IMR-90 (cell line): Measurements from ENCODE around the gene EML1.

Experiments used
- BHLHE40 ChIP-seq: fragments of 150-350 bp; IDR thresholded peaks from 2 replicates; pipeline ENCODE4 v1.6.1; 2016; ENCODE audit warnings: mild to moderate bottlenecking, low read depth, low read length
- CEBPB ChIP-seq: IDR thresholded peaks from 2 replicates; pipeline ENCODE4 v1.6.1; 2012; ENCODE audit warnings: low read depth, low read length, improper control_type of control experiment
- CHD1 ChIP-seq: IDR thresholded peaks from 2 replicates; pipeline ENCODE4 v1.6.1; 2012; ENCODE audit warnings: low read depth, low read length, improper control_type of control experiment
- FOS ChIP-seq: fragments of 150-350 bp; IDR thresholded peaks from 2 replicates; pipeline ENCODE4 v1.6.1; 2016; ENCODE audit warnings: low read depth, low read length
- POLR2A ChIP-seq: IDR thresholded peaks from 2 replicates; pipeline ENCODE4 v1.6.1; 2012; ENCODE audit warnings: mild to moderate bottlenecking, low read depth, low read length
- RAD21 ChIP-seq: IDR thresholded peaks from 2 replicates; pipeline ENCODE4 v1.6.1; 2012; ENCODE audit warnings: low read length, improper control_type of control experiment
- RCOR1 ChIP-seq: IDR thresholded peaks from 2 replicates; pipeline ENCODE4 v1.6.1; 2012; ENCODE audit warnings: mild to moderate bottlenecking, low read length, improper control_type of control experiment; ENCODE audit not compliant: insufficient replicate concordance
- TF ChIP-seq, protein P1 (sequence below): conservative IDR thresholded peaks from 2 replicates; pipeline ENCODE4 v1.5.1; 2012; ENCODE audit warnings: mild to moderate bottlenecking, low read depth, low read length, improper control_type of control experiment
- TF ChIP-seq, protein P2 (sequence below): fragments of 150-350 bp; IDR thresholded peaks from 2 replicates; pipeline ENCODE4 v1.6.1; 2017; ENCODE audit warnings: mild to moderate bottlenecking, antibody characterized with exemption, low read length, low read depth
- TF ChIP-seq, protein P3 (sequence below): fragments of 150-350 bp; IDR thresholded peaks from 2 replicates; pipeline ENCODE4 v1.6.1; 2016; ENCODE audit warnings: low read depth, mild to moderate bottlenecking, low read length, moderate library complexity, borderline replicate concordance

DNA sequence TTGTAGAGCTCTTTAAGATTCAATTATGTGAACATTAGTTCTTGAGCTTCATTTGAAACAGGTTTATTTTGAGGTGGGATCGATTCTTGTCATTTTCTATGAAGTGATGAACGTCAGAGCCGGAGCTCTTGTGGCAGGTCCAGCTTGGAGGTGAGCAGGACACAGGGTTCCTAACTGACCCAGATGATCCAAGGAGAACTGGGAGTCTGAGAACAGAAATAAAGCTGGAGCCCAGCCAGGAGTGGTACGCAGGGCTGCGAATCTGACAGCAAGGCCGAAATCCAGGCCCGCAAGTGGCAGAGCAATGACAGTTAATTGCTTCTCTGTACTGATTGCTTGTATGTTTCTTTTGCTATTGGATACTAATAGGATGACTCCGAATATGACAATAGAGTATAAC is 46.5 kb downstream of the EML1 start:
- TF ChIP-seq FOS (no peak), POLR2A (no peak), RAD21 (no peak), RCOR1 (no peak), CEBPB (no peak), CHD1 (no peak), BHLHE40 (no peak)
- TF ChIP-seq, protein P1, sequence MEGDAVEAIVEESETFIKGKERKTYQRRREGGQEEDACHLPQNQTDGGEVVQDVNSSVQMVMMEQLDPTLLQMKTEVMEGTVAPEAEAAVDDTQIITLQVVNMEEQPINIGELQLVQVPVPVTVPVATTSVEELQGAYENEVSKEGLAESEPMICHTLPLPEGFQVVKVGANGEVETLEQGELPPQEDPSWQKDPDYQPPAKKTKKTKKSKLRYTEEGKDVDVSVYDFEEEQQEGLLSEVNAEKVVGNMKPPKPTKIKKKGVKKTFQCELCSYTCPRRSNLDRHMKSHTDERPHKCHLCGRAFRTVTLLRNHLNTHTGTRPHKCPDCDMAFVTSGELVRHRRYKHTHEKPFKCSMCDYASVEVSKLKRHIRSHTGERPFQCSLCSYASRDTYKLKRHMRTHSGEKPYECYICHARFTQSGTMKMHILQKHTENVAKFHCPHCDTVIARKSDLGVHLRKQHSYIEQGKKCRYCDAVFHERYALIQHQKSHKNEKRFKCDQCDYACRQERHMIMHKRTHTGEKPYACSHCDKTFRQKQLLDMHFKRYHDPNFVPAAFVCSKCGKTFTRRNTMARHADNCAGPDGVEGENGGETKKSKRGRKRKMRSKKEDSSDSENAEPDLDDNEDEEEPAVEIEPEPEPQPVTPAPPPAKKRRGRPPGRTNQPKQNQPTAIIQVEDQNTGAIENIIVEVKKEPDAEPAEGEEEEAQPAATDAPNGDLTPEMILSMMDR = no peak
- TF ChIP-seq, protein P2, sequence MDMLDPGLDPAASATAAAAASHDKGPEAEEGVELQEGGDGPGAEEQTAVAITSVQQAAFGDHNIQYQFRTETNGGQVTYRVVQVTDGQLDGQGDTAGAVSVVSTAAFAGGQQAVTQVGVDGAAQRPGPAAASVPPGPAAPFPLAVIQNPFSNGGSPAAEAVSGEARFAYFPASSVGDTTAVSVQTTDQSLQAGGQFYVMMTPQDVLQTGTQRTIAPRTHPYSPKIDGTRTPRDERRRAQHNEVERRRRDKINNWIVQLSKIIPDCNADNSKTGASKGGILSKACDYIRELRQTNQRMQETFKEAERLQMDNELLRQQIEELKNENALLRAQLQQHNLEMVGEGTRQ = no peak
- TF ChIP-seq, protein P3, sequence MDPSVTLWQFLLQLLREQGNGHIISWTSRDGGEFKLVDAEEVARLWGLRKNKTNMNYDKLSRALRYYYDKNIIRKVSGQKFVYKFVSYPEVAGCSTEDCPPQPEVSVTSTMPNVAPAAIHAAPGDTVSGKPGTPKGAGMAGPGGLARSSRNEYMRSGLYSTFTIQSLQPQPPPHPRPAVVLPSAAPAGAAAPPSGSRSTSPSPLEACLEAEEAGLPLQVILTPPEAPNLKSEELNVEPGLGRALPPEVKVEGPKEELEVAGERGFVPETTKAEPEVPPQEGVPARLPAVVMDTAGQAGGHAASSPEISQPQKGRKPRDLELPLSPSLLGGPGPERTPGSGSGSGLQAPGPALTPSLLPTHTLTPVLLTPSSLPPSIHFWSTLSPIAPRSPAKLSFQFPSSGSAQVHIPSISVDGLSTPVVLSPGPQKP = no peak
